GM18951 (cell line): ENCODE results near the gene STON1.
"Not testable (repeated sequence)": the region's sequence is repeated elsewhere in the genome, so short reads cannot be mapped to it uniquely, and the experiment has no call there.

Source experiments
- POLR2A ChIP-seq: IDR thresholded peaks from 4 replicates; pipeline ENCODE4 v1.6.1; 2011; ENCODE audit warnings: mild to moderate bottlenecking; ENCODE audit not compliant: insufficient read length, insufficient read depth; ENCODE audit errors: extremely low read depth
- in situ Hi-C: fragments of 300-500 bp; cut with MboI; formaldehyde crosslinking; loops from one replicate; pipeline ENCODE4 v1.12.0; 2022; ENCODE audit warnings: low sequenced_read_pairs, mixed read lengths, inconsistent platforms; ENCODE audit not compliant: unreplicated experiment

STON1 gene

GRCh38 chr2:48597492-48597891 is 67.5 kb downstream of the STON1 start:
- in situ Hi-C loops: no loop called here
- TF ChIP-seq POLR2A: no peak

GRCh38 chr2:48600204-48600813 is 70.4 kb downstream of the STON1 start:
- in situ Hi-C loops: no loop called here
- no peak for TF ChIP-seq POLR2A

GRCh38 chr2:48600917-48601316 is 71.0 kb downstream of the STON1 start:
- TF ChIP-seq POLR2A: no peak
- in situ Hi-C loops: no loop called here

GRCh38 chr2:48601349-48601748 is 71.4 kb downstream of the STON1 start:
- TF ChIP-seq POLR2A: no peak
- in situ Hi-C loops: no loop called here

- no peak for TF ChIP-seq POLR2A
- in situ Hi-C loops: no loop called here
Observed at GRCh38 chr2:48605482-48606175, 75.7 kb downstream of the STON1 start.

- in situ Hi-C loops: no loop called here
- no peak for TF ChIP-seq POLR2A
Observed at GRCh38 chr2:48607307-48608014, 77.5 kb downstream of the STON1 start.

- in situ Hi-C loops: no loop called here
- TF ChIP-seq POLR2A: no peak
Observed at GRCh38 chr2:48613211-48613610, 83.3 kb downstream of the STON1 start.

GRCh38 chr2:48614581-48614980 is 84.6 kb downstream of the STON1 start:
- in situ Hi-C loops: not testable (repeated sequence)

- no peak for TF ChIP-seq POLR2A
- in situ Hi-C loops: no loop called here
Observed at GRCh38 chr2:48617618-48618017, 87.7 kb downstream of the STON1 start, which contains the start of gene GTF2A1L. GTF2A1L (plus strand) TSS chr2:48617856; CDS start chr2:48617875, 19 bp downstream.

- in situ Hi-C loops: no loop called here
- no peak for TF ChIP-seq POLR2A
Observed at GRCh38 chr2:48619526-48619925, 89.6 kb downstream of the STON1 start.

- in situ Hi-C loops: no loop called here
- no peak for TF ChIP-seq POLR2A
Observed at GRCh38 chr2:48620604-48621003, 90.7 kb downstream of the STON1 start.

- in situ Hi-C loops: not testable (repeated sequence)
Observed at GRCh38 chr2:48622691-48623090, 92.7 kb downstream of the STON1 start.

- no peak for TF ChIP-seq POLR2A
- in situ Hi-C loops: no loop called here
Observed at GRCh38 chr2:48624696-48625095, 94.7 kb downstream of the STON1 start.

GRCh38 chr2:48626047-48626446 is 96.1 kb downstream of the STON1 start:
- in situ Hi-C loops: no loop called here
- TF ChIP-seq POLR2A: no peak
